HT1080 (cell line): ENCODE measurements around the gene MINDY4. TPM values are rescaled to one million over a fixed set of nuclear protein-coding genes. Genes with fewer than 3 reads are reported as not detected.

Experiments
- total RNA-seq: library from RNA; depleted of rRNA; stranded (reverse); fragments of >200 nt; shearing (Covaris generic); gene quantifications from 2 replicates; pipeline ENCODE4 v1.2.3, GENCODE V29; 2014; rRNA removed

MINDY4 gene
- total RNA-seq, 1 experiment from 2014 or later = 1.8 TPM

Other genes starting within 250 kb of the MINDY4 start
- gene GARS1, start 176.5 kb upstream of the MINDY4 start, total RNA-seq = 162 and 205 TPM in 2 replicates
- not detected in 2 replicates for gene CRHR2, start 89.0 kb upstream of the MINDY4 start, total RNA-seq
- gene INMT, start 19.3 kb upstream of the MINDY4 start, total RNA-seq = not detected in 2 replicates
- 0.10 TPM in 1 of 2 replicates, not detected in the other for gene AQP1, start 140.4 kb downstream of the MINDY4 start, total RNA-seq
- not detected in 2 replicates for gene GHRHR, start 192.5 kb downstream of the MINDY4 start, total RNA-seq